Osteocyte (in vitro differentiated cells): ENCODE data around the gene C17orf58. TPM values are rescaled to one million over a fixed set of nuclear protein-coding genes. Genes with fewer than 3 reads are reported as not detected.

Experiments used
- DNase-seq: peaks from one replicate; pipeline ENCODE4 v3.0.0; 2021; ENCODE audit warnings: mixed read lengths; ENCODE audit not compliant: unreplicated experiment; ENCODE audit errors: extremely low spot score
- H3K27ac Mint-ChIP-seq: one replicate; pipeline ENCODE4 v1.8.0; 2021; ENCODE audit warnings: mild to moderate bottlenecking, mixed read lengths; ENCODE audit not compliant: unreplicated experiment
- H3K27me3 Mint-ChIP-seq: one replicate; pipeline ENCODE4 v1.8.0; 2021; ENCODE audit warnings: mixed read lengths; ENCODE audit not compliant: unreplicated experiment
- H3K36me3 Mint-ChIP-seq: one replicate; pipeline ENCODE4 v1.8.0; 2021; ENCODE audit warnings: mixed read lengths; ENCODE audit not compliant: unreplicated experiment
- H3K4me1 Mint-ChIP-seq: one replicate; pipeline ENCODE4 v1.8.0; 2021; ENCODE audit warnings: mixed read lengths; ENCODE audit not compliant: unreplicated experiment
- H3K4me3 Mint-ChIP-seq: one replicate; pipeline ENCODE4 v1.8.0; 2021; ENCODE audit warnings: mild to moderate bottlenecking, moderate library complexity, mixed read lengths; ENCODE audit not compliant: unreplicated experiment
- H3K9me3 Mint-ChIP-seq: one replicate; pipeline ENCODE4 v1.8.0; 2021; ENCODE audit warnings: mixed read lengths; ENCODE audit not compliant: unreplicated experiment
- CTCF ChIP-seq: fragments of 200-600 bp; sonication (generic); IDR thresholded peaks from 2 replicates; pipeline ENCODE4 v1.5.0; 2021; ENCODE audit warnings: antibody characterized with exemption, mild to moderate bottlenecking, moderate library complexity
- total RNA-seq: library from RNA; stranded (reverse); gene quantifications from 2 replicates; pipeline ENCODE4 v1.2.1, GENCODE V29; 2021

C17orf58 gene
- total RNA-seq, 1 donor from 2014 or later = 12.2 TPM

GRCh38 chr17:67950945-67951344 lies 45.3 kb downstream of the C17orf58 start:
- Mint-ChIP-seq H3K4me3 (no peak overlapping the region), H3K27me3 (no peaks in the 10 kb centered on the region), H3K36me3 (peaks cover 42% of the 10 kb centered on the region), H3K27ac (no peak overlapping the region), H3K9me3 (no peaks in the 10 kb centered on the region), H3K4me1 (no peaks in the 10 kb centered on the region)
- DNase-seq = no peak
- no peak for TF ChIP-seq CTCF

DNA sequence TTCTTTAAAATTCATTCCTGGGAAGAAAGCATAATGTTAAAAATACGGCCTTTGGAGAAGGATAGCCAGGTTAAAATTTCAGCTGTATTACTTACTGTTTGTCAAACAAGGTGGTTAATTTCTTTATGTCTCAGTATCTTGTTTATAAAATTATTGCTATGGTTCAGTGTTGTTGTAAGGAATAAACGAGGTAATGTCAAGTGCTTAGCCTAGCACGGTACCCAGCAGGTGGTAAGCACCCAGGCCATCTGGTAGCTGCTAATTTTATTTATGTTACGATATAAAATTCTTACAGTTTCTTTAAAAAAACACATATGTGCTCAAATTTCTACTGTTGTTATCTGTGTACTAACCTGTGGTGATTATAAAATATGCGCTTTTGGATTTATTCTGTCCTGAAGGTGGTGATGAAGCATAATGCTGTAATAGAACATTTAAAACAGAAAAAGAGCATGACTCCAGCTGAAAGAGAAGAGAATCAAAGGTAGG lies 48.9 kb downstream of the C17orf58 start:
- no peaks in the 10 kb centered on the region for H3K4me1 Mint-ChIP-seq
- no peaks in the 10 kb centered on the region for H3K27me3 Mint-ChIP-seq

DNA sequence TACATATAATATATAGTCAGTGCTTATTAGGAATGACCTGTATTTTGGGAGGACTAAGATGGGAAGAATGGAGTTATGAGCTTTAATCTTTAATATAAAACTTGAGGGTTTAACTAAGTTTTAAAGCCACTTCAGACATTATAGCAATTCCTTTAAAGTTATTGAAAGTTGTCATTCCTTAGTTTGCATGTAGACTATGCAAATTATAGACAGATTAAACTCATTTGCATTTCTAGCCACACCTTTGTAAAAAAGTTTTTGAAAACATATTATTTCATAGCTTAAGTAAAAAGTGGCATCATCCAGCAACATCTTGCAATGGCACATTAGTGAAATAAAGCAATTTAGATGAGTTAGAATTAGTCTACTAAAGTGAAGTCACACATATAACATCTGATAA lies 49.8 kb downstream of the C17orf58 start:
- no peaks in the 10 kb centered on the region for H3K27me3 Mint-ChIP-seq
- H3K4me1 Mint-ChIP-seq = no peaks in the 10 kb centered on the region
- no peak for DNase-seq
- no peak overlapping the region for H3K4me3 Mint-ChIP-seq
- no peaks in the 10 kb centered on the region for H3K9me3 Mint-ChIP-seq
- TF ChIP-seq CTCF = no peak
- H3K36me3 Mint-ChIP-seq = peaks cover 47% of the 10 kb centered on the region
- no peak overlapping the region for H3K27ac Mint-ChIP-seq

More for the DNA sequence above, 48.9 kb downstream of the C17orf58 start:
- H3K9me3 Mint-ChIP-seq = no peaks in the 10 kb centered on the region
- no peak for DNase-seq
- H3K36me3 Mint-ChIP-seq = peaks cover 45% of the 10 kb centered on the region
- no peak overlapping the region for H3K27ac Mint-ChIP-seq
- TF ChIP-seq CTCF = no peak
- H3K4me3 Mint-ChIP-seq = no peak overlapping the region

GRCh38 chr17:67944035-67944434 lies 52.2 kb downstream of the C17orf58 start:
- Mint-ChIP-seq H3K4me3 (no peak overlapping the region), H3K27me3 (no peaks in the 10 kb centered on the region), H3K36me3 (peaks cover 57% of the 10 kb centered on the region), H3K9me3 (no peaks in the 10 kb centered on the region), H3K4me1 (no peaks in the 10 kb centered on the region), H3K27ac (no peak overlapping the region)
- DNase-seq = no peak
- TF ChIP-seq CTCF = no peak

GRCh38 chr17:67942810-67943209 lies 53.5 kb downstream of the C17orf58 start:
- no peaks in the 10 kb centered on the region for H3K9me3 Mint-ChIP-seq
- peak; percentile 45 for TF ChIP-seq CTCF
- H3K36me3 Mint-ChIP-seq = peaks cover 50% of the 10 kb centered on the region
- H3K4me3 Mint-ChIP-seq = no peak overlapping the region
- H3K4me1 Mint-ChIP-seq = no peaks in the 10 kb centered on the region
- H3K27me3 Mint-ChIP-seq = no peaks in the 10 kb centered on the region
- no peak for DNase-seq
- no peak overlapping the region for H3K27ac Mint-ChIP-seq

Other genes starting within 250 kb of the C17orf58 start
- gene BPTF, start 171.0 kb downstream of the C17orf58 start, total RNA-seq = 95.7 and 98.5 TPM in 2 replicates
- gene KPNA2, start 39.3 kb upstream of the C17orf58 start, total RNA-seq = 95.0 and 102 TPM in 2 replicates